Measurements from ENCODE around the gene CFAP69.
"Not testable (repeated sequence)": the region's sequence is repeated elsewhere in the genome, so short reads cannot be mapped to it uniquely, and the experiment has no call there.

CFAP69 gene

DNA sequence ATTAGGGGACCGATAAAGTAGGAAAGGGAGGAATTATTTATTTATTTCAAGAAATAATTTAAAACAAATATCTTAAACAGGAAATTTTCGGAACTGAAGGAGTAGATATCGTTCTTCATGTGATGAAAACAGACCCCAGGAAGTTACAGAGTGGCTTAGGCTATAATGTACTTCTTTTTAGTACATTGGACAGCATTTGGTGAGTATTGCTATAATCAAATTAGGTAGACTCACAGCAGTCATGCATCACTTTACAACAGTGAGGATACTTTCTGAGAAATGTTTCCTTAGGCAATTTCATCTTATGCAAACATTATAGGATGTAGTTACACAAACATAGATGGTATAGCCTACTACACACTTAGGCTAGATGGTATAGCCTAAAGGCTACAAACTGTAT is 43.2 kb downstream of the CFAP69 start:
- no peak for DNase-seq (ENCODE audit: low spot score in 2 of 2)
- no peaks in the 10 kb centered on the region for H3K9me3 Mint-ChIP-seq
- H3K4me1 Mint-ChIP-seq, result no peaks in the 10 kb centered on the region
- no peak overlapping the region for H3K4me3 Mint-ChIP-seq
- no peak for ATAC-seq
- no peaks in the 10 kb centered on the region for H3K36me3 Mint-ChIP-seq
- no peak overlapping the region for H3K27ac Mint-ChIP-seq

DNA sequence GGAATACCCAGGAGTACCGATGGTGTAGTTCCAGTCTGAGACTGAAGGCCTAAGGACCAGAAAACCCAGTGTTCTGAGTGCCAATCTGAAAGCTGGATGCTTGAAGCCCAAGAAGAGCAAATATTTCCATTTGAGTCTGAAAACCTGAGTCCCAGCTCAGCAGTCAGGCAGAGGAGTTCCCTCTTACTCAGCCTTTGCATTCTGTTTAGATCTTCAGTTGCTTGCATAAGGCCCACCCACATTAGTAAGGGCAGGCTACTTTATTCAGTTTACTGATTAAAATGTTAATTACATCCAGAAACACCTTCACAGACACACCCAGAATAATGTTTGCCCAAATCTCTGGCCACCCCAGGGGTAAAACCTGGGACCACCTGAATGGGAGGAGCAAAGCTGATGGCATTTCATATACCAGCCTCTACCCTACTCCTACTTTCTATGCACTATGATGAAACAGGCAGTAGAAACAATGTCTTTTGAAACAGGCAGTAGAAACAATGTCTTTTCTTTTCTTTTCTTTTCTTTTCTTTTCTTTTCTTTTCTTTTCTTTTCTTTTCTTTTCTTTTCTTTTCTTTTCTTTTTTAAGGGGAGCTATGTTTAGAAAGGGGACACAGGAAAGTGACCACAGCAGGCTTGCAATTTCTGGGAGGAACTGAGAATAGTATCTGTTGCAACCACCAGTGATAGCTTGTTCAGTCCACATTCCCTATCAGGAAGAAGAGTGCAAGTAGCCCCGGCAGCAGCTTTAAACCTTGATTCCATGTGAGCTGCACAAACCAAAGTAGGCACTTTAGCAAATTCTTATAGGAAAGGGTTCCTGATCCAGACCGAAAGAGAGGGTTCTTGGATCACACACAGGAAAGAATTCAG is 45.5 kb downstream of the CFAP69 start:
- H3K9me3 Mint-ChIP-seq, result no peaks in the 10 kb centered on the region
- no peak overlapping the region for H3K27ac Mint-ChIP-seq
- no peak for ATAC-seq
- no peak overlapping the region for H3K4me3 Mint-ChIP-seq
- H3K36me3 Mint-ChIP-seq, result no peaks in the 10 kb centered on the region
- no peak for DNase-seq (ENCODE audit: low spot score in 2 of 2)
- no peaks in the 10 kb centered on the region for H3K4me1 Mint-ChIP-seq

DNA sequence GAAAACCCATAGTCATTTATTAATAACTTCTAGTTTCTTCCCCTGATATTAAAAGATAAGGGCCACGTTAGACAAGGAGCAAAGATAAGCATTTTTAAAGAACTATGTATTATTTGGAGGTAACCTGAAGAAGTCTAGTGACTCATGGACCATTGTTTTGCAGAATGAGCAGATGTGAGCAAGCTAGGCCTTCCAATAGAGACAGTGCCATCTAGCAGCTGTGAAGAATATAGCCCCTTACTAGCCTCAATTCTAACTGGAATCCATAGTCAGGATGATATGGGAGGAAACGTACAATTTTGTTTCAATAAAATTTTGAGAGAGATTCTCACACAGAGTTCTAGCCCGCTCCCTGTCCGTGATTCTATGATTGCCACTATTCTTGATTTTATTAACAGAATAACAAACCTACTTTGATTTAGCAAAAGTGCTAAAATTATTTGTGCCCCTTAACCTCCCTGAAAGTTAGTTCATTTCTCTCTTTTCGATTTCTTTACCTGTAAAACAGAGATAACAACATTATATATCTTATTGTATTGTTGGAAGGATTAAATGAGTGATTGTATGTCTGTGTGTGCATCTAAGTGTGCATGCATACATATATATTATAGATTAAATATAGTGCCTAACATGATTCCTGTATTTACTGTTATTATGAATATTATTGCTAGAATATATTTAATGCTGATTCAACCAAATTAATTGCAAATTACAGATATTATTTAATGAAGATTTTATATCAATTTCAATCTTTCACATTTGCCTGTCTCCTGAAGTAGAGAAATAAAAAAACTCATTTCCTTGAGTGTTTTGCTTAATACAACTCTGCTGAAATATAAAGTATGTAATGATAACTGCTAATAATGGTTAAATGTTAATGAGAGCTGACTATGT is 53.4 kb downstream of the CFAP69 start:
- Mint-ChIP-seq H3K4me1 (no peaks in the 10 kb centered on the region), H3K4me3 (no peak overlapping the region), H3K27ac (no peak overlapping the region), H3K36me3 (no peaks in the 10 kb centered on the region), H3K9me3 (no peaks in the 10 kb centered on the region)
- ATAC-seq (peak; percentile 76), DNase-seq (ENCODE audit: low spot score in 2 of 2) (no peak)

DNA sequence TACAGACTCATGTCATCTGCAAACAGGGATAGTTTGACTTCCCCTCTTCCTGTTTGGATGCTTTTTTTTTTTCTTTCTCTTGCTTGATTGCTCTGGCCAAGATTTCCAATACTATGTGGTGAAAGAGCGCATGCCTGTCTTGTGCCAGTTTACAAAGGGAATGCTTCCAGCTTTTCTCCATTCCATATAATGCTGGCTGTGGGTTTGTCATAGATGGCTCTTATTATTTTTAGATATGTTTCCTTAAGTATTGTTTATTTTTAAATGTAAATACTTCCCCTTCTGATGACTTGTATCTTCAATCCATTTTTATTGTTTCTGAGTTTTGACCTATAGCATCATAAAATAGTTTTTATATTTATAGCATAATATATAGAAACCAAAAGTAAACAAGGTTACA is 58.3 kb downstream of the CFAP69 start:
- Mint-ChIP-seq H3K27ac (no peak overlapping the region), H3K36me3 (no peaks in the 10 kb centered on the region), H3K4me1 (no peaks in the 10 kb centered on the region), H3K4me3 (no peak overlapping the region), H3K9me3 (no peaks in the 10 kb centered on the region)
- DNase-seq (ENCODE audit: low spot score in 2 of 2) (no peak), ATAC-seq (no peak)

GRCh38 chr7:90309872-90310271 is 64.9 kb downstream of the CFAP69 start:
- Mint-ChIP-seq H3K4me1 (no peaks in the 10 kb centered on the region), H3K4me3 (no peak overlapping the region), H3K27ac (no peak overlapping the region), H3K36me3 (no peaks in the 10 kb centered on the region), H3K9me3 (no peaks in the 10 kb centered on the region)
- ATAC-seq (no peak), DNase-seq (ENCODE audit: low spot score in 2 of 2) (no peak)

DNA sequence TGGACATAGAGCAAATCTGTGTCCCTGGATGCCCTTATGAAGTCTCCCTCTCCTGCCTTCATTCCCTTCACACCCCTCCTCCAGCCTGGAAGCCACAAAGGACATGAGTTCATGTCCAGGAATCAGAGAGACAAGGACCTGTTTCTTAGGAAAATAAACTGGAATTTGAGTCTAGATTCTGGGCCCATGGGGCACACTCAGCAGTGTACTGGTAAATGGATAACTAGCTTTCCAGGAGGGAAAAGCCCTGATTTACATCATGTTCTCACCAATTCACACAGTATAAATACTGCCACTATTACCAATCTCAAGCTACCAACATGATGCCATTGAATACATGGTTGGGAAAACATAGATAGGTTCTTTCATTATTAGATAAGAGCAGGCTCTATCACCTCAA is 66.2 kb downstream of the CFAP69 start:
- no peaks in the 10 kb centered on the region for H3K9me3 Mint-ChIP-seq
- H3K36me3 Mint-ChIP-seq, result no peaks in the 10 kb centered on the region
- H3K27ac Mint-ChIP-seq, result no peak overlapping the region
- DNase-seq (ENCODE audit: low spot score in 2 of 2) (no peak), ATAC-seq (no peak)
- no peaks in the 10 kb centered on the region for H3K4me1 Mint-ChIP-seq
- H3K4me3 Mint-ChIP-seq, result no peak overlapping the region

DNA sequence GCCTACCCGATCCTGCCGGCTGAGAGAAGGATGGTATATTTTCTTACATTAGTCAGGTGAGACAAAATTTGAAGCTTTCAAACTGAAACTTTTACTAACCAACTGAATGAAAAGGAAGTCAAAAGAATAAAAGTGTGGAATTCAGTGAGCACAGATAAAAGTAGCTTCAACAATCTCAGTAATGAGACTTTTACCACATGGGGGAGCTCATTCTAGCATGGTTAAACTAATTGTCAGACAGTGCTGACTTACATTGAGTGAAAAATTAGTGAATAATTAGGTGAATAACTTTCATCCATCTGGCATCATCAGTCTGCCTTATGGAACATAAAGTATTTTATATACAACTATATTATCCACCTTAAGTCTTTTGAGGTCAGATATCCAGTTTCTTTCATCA is 67.8 kb downstream of the CFAP69 start:
- no peak overlapping the region for H3K4me3 Mint-ChIP-seq
- H3K27ac Mint-ChIP-seq, result no peak overlapping the region
- no peaks in the 10 kb centered on the region for H3K4me1 Mint-ChIP-seq
- ATAC-seq, result no peak
- no peaks in the 10 kb centered on the region for H3K36me3 Mint-ChIP-seq
- no peaks in the 10 kb centered on the region for H3K9me3 Mint-ChIP-seq
- no peak for DNase-seq (ENCODE audit: low spot score in 2 of 2)

DNA sequence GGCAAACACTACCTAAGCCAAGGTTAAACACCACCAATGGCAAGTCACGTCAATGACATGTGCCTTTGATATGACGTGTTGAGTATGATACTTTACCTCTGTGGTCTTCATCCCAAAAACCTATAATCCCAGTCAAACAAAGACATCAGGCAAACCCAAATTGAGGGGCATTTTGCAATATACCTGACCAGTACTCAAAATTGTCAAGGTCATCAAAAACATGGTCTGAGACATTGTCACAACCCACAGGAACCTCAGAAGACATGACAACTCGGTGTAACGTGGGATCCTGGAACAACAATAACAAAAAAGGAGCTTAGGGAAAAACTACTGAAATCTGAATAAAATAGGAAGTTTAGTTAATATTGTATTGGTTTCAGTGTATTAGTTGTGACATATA is 68.9 kb downstream of the CFAP69 start:
- DNase-seq (ENCODE audit: low spot score in 2 of 2) (no peak), ATAC-seq (no peak)
- Mint-ChIP-seq H3K4me1 (no peaks in the 10 kb centered on the region), H3K27ac (no peak overlapping the region), H3K36me3 (no peaks in the 10 kb centered on the region), H3K4me3 (no peak overlapping the region), H3K9me3 (no peaks in the 10 kb centered on the region)

- DNase-seq (ENCODE audit: low spot score in 2 of 2) (no peak), ATAC-seq (no peak)
- Mint-ChIP-seq H3K27ac (no peak overlapping the region), H3K36me3 (no peaks in the 10 kb centered on the region), H3K4me1 (peaks cover 13% of the 10 kb centered on the region), H3K4me3 (no peak overlapping the region), H3K9me3 (no peaks in the 10 kb centered on the region)
These were observed 75.0 kb downstream of the CFAP69 start for GRCh38 chr7:90320014-90320413.

DNA sequence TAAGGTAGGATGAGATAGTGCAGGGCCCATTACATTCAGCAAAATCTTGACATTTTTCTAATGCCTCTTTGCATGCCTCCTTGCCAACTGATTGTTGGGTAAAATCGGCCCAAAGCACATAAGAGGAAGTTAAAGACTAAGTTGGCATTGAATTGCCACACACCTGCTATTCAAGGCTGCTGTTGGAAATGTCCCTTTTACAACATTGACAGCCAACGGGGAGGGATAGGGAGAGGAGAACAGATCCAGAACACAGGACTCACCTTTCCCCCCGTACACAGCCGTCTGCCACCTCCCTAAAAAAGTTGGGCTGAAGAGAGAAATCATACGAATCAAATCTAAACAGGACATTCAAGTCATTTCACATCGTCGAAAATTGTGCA is 75.4 kb downstream of the CFAP69 start:
- ATAC-seq, result no peak
- H3K27ac Mint-ChIP-seq, result no peak overlapping the region
- no peak overlapping the region for H3K4me3 Mint-ChIP-seq
- no peaks in the 10 kb centered on the region for H3K36me3 Mint-ChIP-seq
- no peaks in the 10 kb centered on the region for H3K9me3 Mint-ChIP-seq
- peaks cover 13% of the 10 kb centered on the region for H3K4me1 Mint-ChIP-seq
- no peak for DNase-seq (ENCODE audit: low spot score in 2 of 2)

DNA sequence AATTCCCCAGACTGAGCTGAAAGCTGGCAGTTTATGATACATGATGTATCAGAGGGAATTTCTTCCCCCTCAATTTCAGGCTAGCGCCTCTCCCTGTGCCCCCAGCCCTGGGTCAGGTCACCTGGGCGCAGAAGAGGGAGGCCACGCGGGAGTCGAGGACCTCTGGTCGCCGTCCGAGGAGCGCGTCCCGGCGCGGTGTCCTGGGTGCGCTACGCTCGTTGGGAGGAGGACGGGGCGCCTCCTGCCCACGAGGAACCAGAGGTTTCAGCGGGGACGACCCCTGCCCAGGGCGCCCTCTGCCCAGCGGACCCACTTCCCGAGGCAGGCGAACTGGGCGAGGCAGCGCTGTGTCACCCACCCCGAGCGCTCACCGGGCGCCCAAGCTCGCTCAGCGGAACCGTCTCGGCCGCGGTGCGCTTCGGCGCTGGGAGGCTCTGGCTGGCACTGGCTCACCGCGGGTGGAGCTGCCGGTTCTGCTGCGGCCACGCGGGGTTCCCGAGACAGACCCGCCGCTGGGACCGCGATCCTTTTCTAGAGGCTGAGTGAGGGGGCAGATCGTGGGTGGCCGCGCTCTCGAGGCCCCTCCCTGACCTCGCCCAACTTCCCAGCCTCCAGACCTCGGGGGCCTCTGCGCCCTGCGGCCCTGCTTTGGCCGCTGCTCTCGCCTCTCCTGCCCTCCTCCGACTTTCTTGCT is 76.0 kb downstream of the CFAP69 start, which contains the start of gene FAM237B:
TSS of gene FAM237B (minus strand) at position 504 of the 694 bp plus-strand sequence. CDS start 1,556 bp downstream, outside the sequence.
- DNase-seq (ENCODE audit: low spot score in 2 of 2), result no peak
- ATAC-seq, result peak; percentile 24
- Mint-ChIP-seq H3K9me3 (no peaks in the 10 kb centered on the region), H3K36me3 (no peaks in the 10 kb centered on the region), H3K27ac (no peak within 1 kb of the TSS), H3K4me1 (peaks cover 13% of the 10 kb centered on the region), H3K4me3 (peak within 1 kb of the TSS; percentile 11)

GRCh38 chr7:90322837-90323236 is 77.9 kb downstream of the CFAP69 start:
- H3K4me1 Mint-ChIP-seq, result peaks cover 13% of the 10 kb centered on the region
- H3K27ac Mint-ChIP-seq, result no peak overlapping the region
- no peak for DNase-seq (ENCODE audit: low spot score in 2 of 2)
- H3K4me3 Mint-ChIP-seq, result no peak overlapping the region
- no peaks in the 10 kb centered on the region for H3K36me3 Mint-ChIP-seq
- ATAC-seq, result no peak
- no peaks in the 10 kb centered on the region for H3K9me3 Mint-ChIP-seq

- no peak for DNase-seq (ENCODE audit: low spot score in 2 of 2)
- no peak for ATAC-seq
- H3K27ac Mint-ChIP-seq, result no peak overlapping the region
- no peak overlapping the region for H3K4me3 Mint-ChIP-seq
- H3K9me3 Mint-ChIP-seq, result no peaks in the 10 kb centered on the region
- no peaks in the 10 kb centered on the region for H3K36me3 Mint-ChIP-seq
- peaks cover 2% of the 10 kb centered on the region for H3K4me1 Mint-ChIP-seq
These were observed 81.5 kb downstream of the CFAP69 start for GRCh38 chr7:90326500-90326899.

DNA sequence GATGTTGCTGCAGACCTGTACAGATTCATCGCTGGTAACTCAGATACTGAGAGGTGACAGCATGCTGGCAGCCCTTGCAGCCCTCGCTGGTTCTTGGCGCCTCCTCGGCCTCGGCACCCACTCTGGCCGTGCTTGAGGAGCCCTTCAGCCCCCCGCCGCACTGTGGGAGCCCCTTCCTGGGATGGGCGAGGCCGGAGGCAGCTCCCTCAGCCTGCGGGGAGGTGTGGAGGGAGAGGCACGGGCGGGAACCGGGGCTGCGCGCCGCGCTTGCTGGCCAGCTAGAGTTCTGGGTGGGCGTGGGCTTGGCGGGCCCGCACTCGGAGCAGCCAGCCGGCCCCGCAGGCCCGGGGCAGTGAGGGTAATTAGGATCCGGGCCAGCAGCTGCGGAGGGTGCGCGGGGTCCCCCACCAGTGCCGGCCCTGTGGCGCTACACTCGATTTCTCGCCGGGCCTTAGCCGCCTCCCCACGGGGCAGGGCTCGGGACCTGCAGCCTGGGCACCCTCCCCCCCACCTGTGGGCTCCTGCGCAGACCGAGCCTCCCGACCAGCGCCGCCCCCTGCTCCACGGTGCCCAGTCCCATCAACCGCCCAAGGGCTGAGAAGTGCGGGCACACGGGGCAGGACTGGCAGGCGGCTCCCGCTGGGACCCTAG is 89.3 kb downstream of the CFAP69 start:
- H3K9me3 Mint-ChIP-seq, result no peaks in the 10 kb centered on the region
- no peak overlapping the region for H3K4me3 Mint-ChIP-seq
- ATAC-seq (no peak), DNase-seq (ENCODE audit: low spot score in 2 of 2) (no peak)
- no peak overlapping the region for H3K27ac Mint-ChIP-seq
- H3K4me1 Mint-ChIP-seq, result no peaks in the 10 kb centered on the region
- H3K36me3 Mint-ChIP-seq, result no peaks in the 10 kb centered on the region

DNA sequence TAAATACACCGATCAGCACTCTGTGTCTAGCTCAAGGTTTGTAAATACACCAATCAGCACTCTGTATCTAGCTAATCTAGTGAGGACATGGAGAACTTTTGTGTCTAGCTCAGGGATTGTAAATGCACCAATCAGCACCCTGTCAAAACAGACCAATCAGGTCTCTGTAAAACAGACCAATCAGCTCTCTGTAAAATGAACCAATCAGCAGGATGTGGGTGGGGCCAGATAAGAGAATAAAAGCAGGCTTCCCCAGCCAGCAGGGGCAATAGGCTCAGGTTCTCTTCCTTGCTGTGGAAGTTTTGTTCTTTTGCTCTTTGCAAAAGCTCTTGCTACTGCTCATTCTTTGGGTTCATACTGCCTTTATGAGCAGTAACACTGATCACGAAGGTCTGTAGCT is 90.0 kb downstream of the CFAP69 start:
- DNase-seq (ENCODE audit: low spot score in 2 of 2); H3K27ac Mint-ChIP-seq; H3K36me3 Mint-ChIP-seq; H3K4me3 Mint-ChIP-seq; ATAC-seq; H3K4me1 Mint-ChIP-seq; H3K9me3 Mint-ChIP-seq: not testable (repeated sequence)
